Prostate gland (tissue), 2 donors: Measurements from ENCODE around the gene ZNF248. TPM values are rescaled to one million over a fixed set of nuclear protein-coding genes. Genes with fewer than 3 reads are reported as not detected.

Experiments
- DNase-seq: peaks from one replicate; pipeline ENCODE4 v3.0.0-alpha.2; 2019; ENCODE audit warnings: low spot score
- H3K27ac ChIP-seq, 2 donors: fragments of 200-600 bp; sonication (generic); 2 replicates each; pipeline ENCODE4 v1.5.1; 2017 to 2019
- H3K27me3 ChIP-seq: fragments of 200-600 bp; sonication (generic); replicated peaks from 2 replicates; pipeline ENCODE4 v1.5.1; 2019; ENCODE audit not compliant: insufficient read depth
- H3K36me3 ChIP-seq, 2 donors: fragments of 200-600 bp; sonication (generic); 1 replicate in 1 of 2; 2 replicates in 1 of 2; pipeline versions ENCODE4 v1.5.1 to v1.8.1; 2017 to 2019
- H3K4me1 ChIP-seq: fragments of 200-600 bp; sonication (generic); replicated peaks from 2 replicates; pipeline ENCODE4 v1.5.1; 2019
- H3K4me3 ChIP-seq, 2 donors: fragments of 200-600 bp; sonication (generic); 2 replicates each; pipeline ENCODE4 v1.5.1; 2017 to 2019
- H3K9me3 ChIP-seq: fragments of 200-600 bp; sonication (generic); 2 replicates; pipeline ENCODE4 v1.5.1; 2017
- POLR2A ChIP-seq: fragments of 450-650 bp; IDR thresholded peaks from one replicate; pipeline ENCODE4 v1.6.1; 2016; ENCODE audit warnings: antibody characterized with exemption, mild to moderate bottlenecking
- POLR2AphosphoS5 ChIP-seq: sonication (generic); formaldehyde crosslinking; IDR thresholded peaks from one replicate; pipeline ENCODE4 v1.6.1; 2017; ENCODE audit warnings: antibody characterized with exemption
- WGBS: methylation state at CpG from one replicate; pipeline ENCODE4 v1.1.5; 2018; 5-methylcytosine and 5-hydroxymethylcytosine counted together
- intact Hi-C: fragments of 100-400 bp; cut with DNase I; formaldehyde crosslinking; loops from one replicate; pipeline ENCODE4 v1.14.2; 2022
- total RNA-seq, 2 donors: library from RNA; depleted of rRNA; stranded (reverse); fragments of >200 nt; gene quantifications; one replicate each; pipeline ENCODE4 v1.1.0, GENCODE V29; 2016
- TF ChIP-seq, protein P1 (sequence below), 4 experiments: fragments of 200-600 bp in 2 of 4; fragments of 450-650 bp in 2 of 4; sonication (generic) in 2 of 4; IDR thresholded peaks; 1 replicate in 3 of 4; 2 replicates in 1 of 4; pipeline ENCODE4 v1.5.1; 2016 to 2019; ENCODE audit warnings: antibody characterized with exemption in 4 of 4, mild to moderate bottlenecking in 2 of 4, moderate library complexity in 2 of 4

The ZNF248 gene
- total RNA-seq, 2 donors from 2014 or later: 12.3 to 18.2 TPM

DNA sequence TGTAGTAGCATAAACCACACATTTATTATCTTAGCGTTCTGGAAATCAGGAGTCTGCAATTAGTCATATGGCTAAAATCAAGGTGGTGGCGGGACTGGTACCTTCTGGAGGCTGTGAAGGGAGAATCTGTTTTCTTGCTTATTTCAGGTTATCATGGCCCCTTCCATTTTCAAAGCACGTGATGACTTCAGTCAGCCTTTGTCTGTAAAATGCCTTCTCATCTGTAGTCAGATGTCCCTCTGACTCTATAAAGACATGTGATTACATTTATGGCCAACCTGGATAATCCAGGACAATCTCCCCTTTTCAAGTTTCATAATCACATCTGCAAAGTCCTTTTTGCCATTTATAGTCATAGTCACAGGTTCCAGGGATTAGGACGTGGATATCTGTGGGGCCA is 15.5 kb upstream of the ZNF248 start:
- H3K27ac ChIP-seq: no peak overlapping the region
- no peaks in the 10 kb centered on the region for H3K36me3 ChIP-seq
- H3K4me1 ChIP-seq: no peaks in the 10 kb centered on the region
- H3K27me3 ChIP-seq: no peaks in the 10 kb centered on the region
- no peak overlapping the region for H3K4me3 ChIP-seq
- intact Hi-C loops: no loop called here
- no peak for DNase-seq
- TF ChIP-seq, protein P1, sequence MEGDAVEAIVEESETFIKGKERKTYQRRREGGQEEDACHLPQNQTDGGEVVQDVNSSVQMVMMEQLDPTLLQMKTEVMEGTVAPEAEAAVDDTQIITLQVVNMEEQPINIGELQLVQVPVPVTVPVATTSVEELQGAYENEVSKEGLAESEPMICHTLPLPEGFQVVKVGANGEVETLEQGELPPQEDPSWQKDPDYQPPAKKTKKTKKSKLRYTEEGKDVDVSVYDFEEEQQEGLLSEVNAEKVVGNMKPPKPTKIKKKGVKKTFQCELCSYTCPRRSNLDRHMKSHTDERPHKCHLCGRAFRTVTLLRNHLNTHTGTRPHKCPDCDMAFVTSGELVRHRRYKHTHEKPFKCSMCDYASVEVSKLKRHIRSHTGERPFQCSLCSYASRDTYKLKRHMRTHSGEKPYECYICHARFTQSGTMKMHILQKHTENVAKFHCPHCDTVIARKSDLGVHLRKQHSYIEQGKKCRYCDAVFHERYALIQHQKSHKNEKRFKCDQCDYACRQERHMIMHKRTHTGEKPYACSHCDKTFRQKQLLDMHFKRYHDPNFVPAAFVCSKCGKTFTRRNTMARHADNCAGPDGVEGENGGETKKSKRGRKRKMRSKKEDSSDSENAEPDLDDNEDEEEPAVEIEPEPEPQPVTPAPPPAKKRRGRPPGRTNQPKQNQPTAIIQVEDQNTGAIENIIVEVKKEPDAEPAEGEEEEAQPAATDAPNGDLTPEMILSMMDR (IDR thresholded peaks at IDR 0.05): no peak
- no peak for TF ChIP-seq POLR2AphosphoS5
- no peak for TF ChIP-seq POLR2A
- no peaks in the 10 kb centered on the region for H3K9me3 ChIP-seq
- WGBS: 85% methylated on average over 4 of the region's 4 CpGs

- intact Hi-C loops: no loop called here
- no peaks in the 10 kb centered on the region for H3K9me3 ChIP-seq
- 91% methylated on average over 5 of the region's 5 CpGs for WGBS
- no peak overlapping the region for H3K4me3 ChIP-seq
- H3K27me3 ChIP-seq: no peaks in the 10 kb centered on the region
- H3K36me3 ChIP-seq: no peaks in the 10 kb centered on the region
- no peaks in the 10 kb centered on the region for H3K4me1 ChIP-seq
- DNase-seq: no peak
- no peak for TF ChIP-seq POLR2A
- H3K27ac ChIP-seq: no peak overlapping the region
Observed at GRCh38 chr10:37872283-37872682, 14.9 kb upstream of the ZNF248 start.

DNA sequence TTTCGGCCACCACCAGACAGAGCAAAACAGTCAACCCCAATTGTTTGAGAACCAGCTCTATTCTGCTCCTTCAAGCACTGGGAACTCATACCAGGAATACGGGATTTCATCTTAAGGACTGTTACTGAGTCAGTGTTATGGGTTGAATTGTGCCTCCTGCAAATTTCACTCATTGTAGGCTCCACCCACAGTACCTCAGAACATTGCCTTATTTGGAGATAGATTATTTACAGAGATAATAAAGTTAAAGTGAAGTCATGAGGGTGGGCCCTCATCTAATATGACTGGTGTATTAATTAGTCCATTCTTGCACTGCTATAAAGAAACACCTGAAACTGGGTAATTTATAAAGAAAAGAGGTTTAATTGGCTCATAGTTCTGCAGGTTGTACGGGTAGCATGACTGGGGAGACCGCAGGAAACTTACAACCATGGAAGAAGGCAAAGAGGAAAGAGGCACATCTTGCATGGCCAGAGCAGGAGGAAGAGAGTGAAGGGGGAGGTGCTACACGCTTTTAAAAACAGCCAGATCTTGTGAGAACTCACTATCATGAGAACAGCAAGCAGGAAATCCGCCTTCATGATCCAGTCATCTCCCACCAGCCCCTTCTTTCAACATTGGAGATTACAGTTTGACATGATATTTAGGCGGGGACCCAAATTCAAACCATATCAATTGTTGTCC is 14.3 kb upstream of the ZNF248 start:
- Histone ChIP-seq H3K27me3 (no peaks in the 10 kb centered on the region), H3K4me1 (no peaks in the 10 kb centered on the region), H3K9me3 (no peaks in the 10 kb centered on the region), H3K4me3 (no peak overlapping the region), H3K36me3 (no peaks in the 10 kb centered on the region), H3K27ac (no peak overlapping the region)
- TF ChIP-seq, protein P1 (IDR thresholded peaks at IDR 0.05): no peak
- TF ChIP-seq POLR2A (no peak), POLR2AphosphoS5 (no peak)
- no peak for DNase-seq
- 72% methylated on average over 7 of the region's 7 CpGs for WGBS
- intact Hi-C loops: no loop called here

DNA sequence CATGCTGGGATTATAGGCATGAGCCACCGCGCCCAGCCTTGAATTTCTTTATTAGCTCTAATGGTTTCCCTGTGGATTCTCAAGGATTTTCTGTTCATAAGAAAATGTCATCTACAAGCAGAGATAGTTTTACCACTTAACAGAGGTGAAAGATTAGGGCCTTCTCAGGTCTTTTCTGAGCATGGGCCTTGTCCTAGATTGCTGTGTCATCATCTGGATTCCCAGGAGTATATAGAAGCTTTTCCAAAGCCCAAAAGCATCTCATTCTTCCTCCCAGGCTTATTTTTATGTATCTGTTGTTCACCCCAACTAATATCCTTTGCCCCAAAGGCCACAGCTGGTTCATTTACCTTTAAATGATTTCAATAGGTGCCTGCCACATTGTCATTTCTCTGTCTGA is 13.7 kb upstream of the ZNF248 start:
- Histone ChIP-seq H3K4me3 (no peak overlapping the region), H3K4me1 (no peaks in the 10 kb centered on the region), H3K36me3 (no peaks in the 10 kb centered on the region), H3K9me3 (no peaks in the 10 kb centered on the region), H3K27ac (no peak overlapping the region), H3K27me3 (no peaks in the 10 kb centered on the region)
- WGBS: 38% methylated on average over 2 of the region's 2 CpGs
- no peak for TF ChIP-seq POLR2A
- TF ChIP-seq, protein P1 (IDR thresholded peaks at IDR 0.05): no peak
- no peak for TF ChIP-seq POLR2AphosphoS5
- intact Hi-C loops: no loop called here
- no peak for DNase-seq

- 94% methylated on average over 3 of the region's 3 CpGs for WGBS
- TF ChIP-seq POLR2AphosphoS5 (no peak), POLR2A (no peak)
- TF ChIP-seq, protein P1 (IDR thresholded peaks at IDR 0.05): no peak
- H3K27me3 ChIP-seq: no peaks in the 10 kb centered on the region
- no peak for DNase-seq
- no peak overlapping the region for H3K27ac ChIP-seq
- intact Hi-C loops: loop anchor here (10.0 kb wide), 1 partner anchor 226 kb away; the partner anchor contains the start of gene ZNF37A
- no peaks in the 10 kb centered on the region for H3K36me3 ChIP-seq
- no peak overlapping the region for H3K4me3 ChIP-seq
- H3K9me3 ChIP-seq: no peaks in the 10 kb centered on the region
- H3K4me1 ChIP-seq: no peaks in the 10 kb centered on the region
Observed at GRCh38 chr10:37868796-37869195, 11.4 kb upstream of the ZNF248 start.
